A549 (cell line): ENCODE results near the gene KDM5C. TPM values are rescaled to one million over a fixed set of nuclear protein-coding genes. Genes with fewer than 3 reads are reported as not detected.
A peak's percentile ranks its signal among the peaks of the same experiment; 100 is the strongest.

Experiments
- ATAC-seq, 2 experiments: fragments of 200-7000 bp in 1 of 2; fragments of >200 bp in 1 of 2; cut with Nextera tagmentation in 1 of 2; cut with Tn5 transposase in 1 of 2; 3 replicates each; pipeline versions ENCODE4 v1.8.0 to v1.9.1; 2018 to 2020; ENCODE audit warnings: mild to moderate bottlenecking in 1 of 2, moderate library complexity in 1 of 2
- CTCF ChIA-PET: fragments of 300-600 bp; sonication (Branson Sonifier 250); formaldehyde crosslinking; extraction: SDS; loops from one replicate; lab custom pipeline; 2021; ENCODE audit warnings: antibody characterized with exemption, inconsistent platforms; lab: Yijun Ruan, JAX
- POLR2A ChIA-PET: fragments of 350-600 bp; formaldehyde crosslinking; extraction: SDS; loops from one replicate; lab custom pipeline; 2021; ENCODE audit warnings: antibody characterized with exemption, inconsistent platforms; lab: Yijun Ruan, JAX
- DNase-seq, 2 experiments: peaks; one replicate each; pipeline versions ENCODE4 v3.0.0 to v3.0.0-alpha.2; 2011 to 2016; ENCODE audit warnings: low read depth in 1 of 2, low spot score in 1 of 2
- FAIRE-seq: peaks from 2 replicates; lab custom pipeline; 2011; peaks lifted over from hg19 to GRCh38; lab: Jason Lieb, UNC
- H3K27ac ChIP-seq, 2 experiments: fragments of >200 bp; sonication (Bioruptor Twin); formaldehyde crosslinking; 3 replicates each; pipeline ENCODE4 v1.5.1; 2016 to 2017
- H3K4me1 ChIP-seq: fragments of >200 bp; sonication (Bioruptor Twin); formaldehyde crosslinking; 3 replicates; pipeline ENCODE4 v1.6.1; 2016
- H3K4me2 ChIP-seq: fragments of >200 bp; sonication (Bioruptor Twin); formaldehyde crosslinking; 3 replicates; pipeline ENCODE4 v1.6.1; 2016
- H3K4me3 ChIP-seq: fragments of >200 bp; sonication (Bioruptor Twin); formaldehyde crosslinking; 3 replicates; pipeline ENCODE4 v1.5.1; 2016
- H3K9me3 ChIP-seq: fragments of >200 bp; sonication (Bioruptor Twin); formaldehyde crosslinking; 3 replicates; pipeline ENCODE4 v1.6.1; 2016
- BHLHE40 ChIP-seq: IDR thresholded peaks from 2 replicates; pipeline ENCODE4 v1.6.1; 2012; ENCODE audit warnings: low read depth, low read length, inconsistent platforms
- EP300 ChIP-seq, 2 experiments: fragments of >200 bp; sonication (Bioruptor Twin); formaldehyde crosslinking; IDR thresholded peaks; 2 replicates in 1 of 2; 3 replicates in 1 of 2; pipeline ENCODE4 v1.6.1; 2016 to 2017
- FOSL2 ChIP-seq, 2 experiments: fragments of 450-650 bp in 1 of 2; fragments of >200 bp in 1 of 2; sonication (Bioruptor Twin) in 1 of 2; formaldehyde crosslinking; IDR thresholded peaks; 2 replicates each; pipeline versions ENCODE4 v1.5.0 to v1.6.1; 2016 to 2020; ENCODE audit warnings: mild to moderate bottlenecking in 1 of 2, moderate library complexity in 1 of 2
- GATA3 ChIP-seq: IDR thresholded peaks from 2 replicates; pipeline ENCODE4 v1.6.1; 2012; ENCODE audit warnings: borderline replicate concordance
- JUNB ChIP-seq: fragments of >200 bp; sonication (Bioruptor Twin); formaldehyde crosslinking; IDR thresholded peaks from 2 replicates; pipeline ENCODE4 v1.6.1; 2016
- KDM5A ChIP-seq: fragments of 200-600 bp; sonication (generic); IDR thresholded peaks from 2 replicates; pipeline ENCODE4 v1.6.1; 2016; ENCODE audit warnings: antibody characterized with exemption, mild to moderate bottlenecking
- NR3C1 ChIP-seq: fragments of >200 bp; sonication (Bioruptor Twin); formaldehyde crosslinking; IDR thresholded peaks from 3 replicates; pipeline ENCODE4 v1.6.1; 2017
- POLR2AphosphoS2 ChIP-seq: conservative IDR thresholded peaks from 2 replicates; pipeline ENCODE4 v1.6.1; 2012; ENCODE audit warnings: low read length, improper control_type of control experiment, inconsistent platforms
- RCOR1 ChIP-seq: fragments of 150-350 bp; IDR thresholded peaks from 2 replicates; pipeline ENCODE4 v1.6.1; 2014; ENCODE audit warnings: antibody characterized with exemption, low read length, low read depth
- RFX5 ChIP-seq: fragments of 450-650 bp; IDR thresholded peaks from 2 replicates; pipeline ENCODE4 v1.7.1; 2014; ENCODE audit warnings: antibody characterized with exemption, mild to moderate bottlenecking, moderate library complexity
- SREBF2 ChIP-seq: fragments of 450-650 bp; IDR thresholded peaks from 2 replicates; pipeline ENCODE4 v1.6.1; 2014; ENCODE audit warnings: mild to moderate bottlenecking, moderate library complexity
- TFCP2L1 ChIP-seq: fragments of 250-450 bp; sonication (Bioruptor Pico); IDR thresholded peaks from 2 replicates; pipeline ENCODE4 v1.5.0; 2021; ENCODE audit warnings: mild to moderate bottlenecking
- ZC3H11A ChIP-seq: fragments of 450-650 bp; IDR thresholded peaks from 2 replicates; pipeline ENCODE4 v1.6.1; 2014; ENCODE audit warnings: antibody characterized with exemption, mild to moderate bottlenecking
- ZFP36 ChIP-seq: fragments of 450-650 bp; IDR thresholded peaks from 2 replicates; pipeline ENCODE4 v1.6.1; 2014; ENCODE audit warnings: borderline replicate concordance; ENCODE audit not compliant: partially characterized antibody
- WGBS: methylation state at CpG from one replicate; pipeline ENCODE4 v1.1.6; 2017; ENCODE audit errors: missing lambda C conversion rate; 5-methylcytosine and 5-hydroxymethylcytosine counted together
- polyA plus RNA-seq, 4 experiments: library from polyadenylated mRNA; depleted of rRNA in 3 of 4; stranded (reverse); fragments of >200 nt; fragmentation: RNase III in 1 of 4; extraction: RNeasy Plus Mini Kit Qiagen cat#74134 plus additional on column Dnase treatment in 1 of 4; gene quantifications; 2 replicates in 3 of 4; 3 replicates in 1 of 4; pipeline ENCODE4 v1.2.3, GENCODE V29; 2011 to 2017
- TF ChIP-seq, protein P1 (sequence below): fragments of 250-450 bp; sonication (Bioruptor Pico); IDR thresholded peaks from 2 replicates; pipeline ENCODE4 v1.5.0; 2020; ENCODE audit warnings: low read depth, mild to moderate bottlenecking, moderate library complexity
- TF ChIP-seq, protein P2 (sequence below): fragments of 250-450 bp; sonication (Bioruptor Pico); IDR thresholded peaks from 2 replicates; pipeline ENCODE4 v1.5.0; 2021; ENCODE audit warnings: mild to moderate bottlenecking, moderate library complexity, borderline replicate concordance
- TF ChIP-seq, protein P3 (sequence below): IDR thresholded peaks from 2 replicates; pipeline ENCODE4 v1.6.1; 2012; ENCODE audit warnings: low read depth, borderline replicate concordance
- TF ChIP-seq, protein P4 (sequence below): fragments of >200 bp; sonication (Bioruptor Twin); formaldehyde crosslinking; IDR thresholded peaks from 3 replicates; pipeline ENCODE4 v1.6.1; 2016
- TF ChIP-seq, protein P5 (sequence below): fragments of 200-600 bp; sonication (generic); IDR thresholded peaks from 2 replicates; pipeline ENCODE4 v1.6.1; 2016; ENCODE audit warnings: antibody characterized with exemption, mild to moderate bottlenecking, moderate library complexity
- TF ChIP-seq, protein P6 (sequence below): IDR thresholded peaks from 2 replicates; pipeline ENCODE4 v1.6.1; 2012

Gene KDM5C
- polyA plus RNA-seq, 2 of the 4 experiments (the other 2 are of a cell fraction): 46.5 to 66.8 TPM

DNA sequence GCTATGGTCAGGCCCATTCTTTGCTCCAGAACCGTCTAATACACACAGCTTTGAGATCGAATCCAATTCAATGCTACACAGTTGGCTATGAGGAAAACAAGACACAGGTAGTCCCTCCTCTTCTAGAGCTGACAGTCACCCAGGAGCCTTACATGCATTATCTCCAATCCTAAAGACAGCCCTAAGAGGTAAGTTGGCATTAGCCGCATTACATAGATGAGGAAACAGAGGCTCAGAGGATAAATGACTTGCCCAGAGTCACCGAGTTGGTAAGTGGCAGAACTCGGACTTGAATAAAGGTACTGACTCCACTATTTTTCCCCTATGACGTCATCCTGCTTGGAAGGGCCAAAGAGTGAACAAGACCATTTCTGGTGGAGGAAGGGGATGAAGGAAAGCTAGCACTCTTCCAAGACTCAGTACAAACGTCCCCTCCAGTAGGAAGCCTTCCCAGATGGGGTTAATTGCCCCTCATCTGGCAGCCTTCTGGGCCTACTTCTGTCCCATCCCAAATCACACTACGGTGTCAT, 47.9 kb upstream of the KDM5C start:
- ATAC-seq (no peak), DNase-seq (no peak), FAIRE-seq (no peak)
- Histone ChIP-seq H3K9me3 (no peaks in the 10 kb centered on the region), H3K4me2 (no peak overlapping the region), H3K4me3 (no peak overlapping the region), H3K4me1 (peaks cover 32% of the 10 kb centered on the region), H3K27ac (no peak overlapping the region)
- POLR2A ChIA-PET: interaction anchor here (0.6 kb wide), 1 partner anchor 19 kb away, joined by 4 read pairs; no protein-coding TSS in a partner anchor
- TF ChIP-seq BHLHE40: no peak
- 73% methylated on average over 8 of the region's 8 CpGs for WGBS
- CTCF ChIA-PET: interaction anchor here (1.0 to 2.8 kb wide), 4 partner anchors 10 to 40 kb away, joined by 3 to 18 read pairs (median 4); no protein-coding TSS in a partner anchor

DNA sequence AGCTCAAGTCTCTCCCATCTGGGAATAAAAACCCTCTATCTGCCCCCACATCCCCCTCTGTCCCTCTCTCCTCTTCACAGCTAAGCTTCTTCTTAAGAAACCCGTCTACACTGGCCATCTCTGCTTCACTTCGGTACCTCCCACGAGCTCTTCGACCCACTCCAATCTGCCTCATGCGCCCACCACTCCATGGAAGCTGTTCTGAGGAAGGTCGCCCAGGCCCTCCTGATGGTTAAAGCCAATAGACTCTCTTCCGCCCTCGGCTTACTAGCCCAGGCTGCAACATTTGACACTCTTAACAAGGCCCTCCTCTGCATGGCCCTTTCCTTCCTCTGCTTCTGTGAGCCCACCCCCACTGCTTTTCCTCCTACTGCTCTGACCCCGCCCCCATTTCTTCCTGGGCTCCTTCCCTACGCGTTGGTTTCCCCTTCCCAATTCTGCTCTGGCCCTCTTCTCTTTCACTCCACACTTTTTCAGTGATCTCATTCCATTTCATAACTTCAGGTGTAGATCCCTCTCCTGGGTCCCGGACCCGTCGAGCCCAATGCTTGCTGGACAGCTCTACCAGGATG, 44.6 kb upstream of the KDM5C start:
- TF ChIP-seq FOSL2 (IDR thresholded peaks at IDR 0.05) (no peak), FOSL2 (CRISPR knock-in tag; IDR thresholded peaks at IDR 0.05) (no peak), POLR2AphosphoS2 (no peak), RFX5 (no peak), KDM5A (no peak), SREBF2 (no peak), ZC3H11A (no peak), RCOR1 (no peak), TFCP2L1 (CRISPR knock-in tag) (no peak), JUNB (no peak), EP300 (IDR thresholded peaks at IDR 0.05) (no peak), BHLHE40 (no peak), GATA3 (no peak), ZFP36 (no peak), NR3C1 (no peak)
- TF ChIP-seq, protein P1, sequence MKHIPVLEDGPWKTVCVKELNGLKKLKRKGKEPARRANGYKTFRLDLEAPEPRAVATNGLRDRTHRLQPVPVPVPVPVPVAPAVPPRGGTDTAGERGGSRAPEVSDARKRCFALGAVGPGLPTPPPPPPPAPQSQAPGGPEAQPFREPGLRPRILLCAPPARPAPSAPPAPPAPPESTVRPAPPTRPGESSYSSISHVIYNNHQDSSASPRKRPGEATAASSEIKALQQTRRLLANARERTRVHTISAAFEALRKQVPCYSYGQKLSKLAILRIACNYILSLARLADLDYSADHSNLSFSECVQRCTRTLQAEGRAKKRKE (CRISPR knock-in tag): no peak
- TF ChIP-seq, protein P2, sequence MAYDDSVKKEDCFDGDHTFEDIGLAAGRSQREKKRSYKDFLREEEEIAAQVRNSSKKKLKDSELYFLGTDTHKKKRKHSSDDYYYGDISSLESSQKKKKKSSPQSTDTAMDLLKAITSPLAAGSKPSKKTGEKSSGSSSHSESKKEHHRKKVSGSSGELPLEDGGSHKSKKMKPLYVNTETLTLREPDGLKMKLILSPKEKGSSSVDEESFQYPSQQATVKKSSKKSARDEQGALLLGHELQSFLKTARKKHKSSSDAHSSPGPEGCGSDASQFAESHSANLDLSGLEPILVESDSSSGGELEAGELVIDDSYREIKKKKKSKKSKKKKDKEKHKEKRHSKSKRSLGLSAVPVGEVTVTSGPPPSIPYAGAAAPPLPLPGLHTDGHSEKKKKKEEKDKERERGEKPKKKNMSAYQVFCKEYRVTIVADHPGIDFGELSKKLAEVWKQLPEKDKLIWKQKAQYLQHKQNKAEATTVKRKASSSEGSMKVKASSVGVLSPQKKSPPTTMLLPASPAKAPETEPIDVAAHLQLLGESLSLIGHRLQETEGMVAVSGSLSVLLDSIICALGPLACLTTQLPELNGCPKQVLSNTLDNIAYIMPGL: no peak
- TF ChIP-seq, protein P3, sequence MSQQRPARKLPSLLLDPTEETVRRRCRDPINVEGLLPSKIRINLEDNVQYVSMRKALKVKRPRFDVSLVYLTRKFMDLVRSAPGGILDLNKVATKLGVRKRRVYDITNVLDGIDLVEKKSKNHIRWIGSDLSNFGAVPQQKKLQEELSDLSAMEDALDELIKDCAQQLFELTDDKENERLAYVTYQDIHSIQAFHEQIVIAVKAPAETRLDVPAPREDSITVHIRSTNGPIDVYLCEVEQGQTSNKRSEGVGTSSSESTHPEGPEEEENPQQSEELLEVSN: no peak
- TF ChIP-seq, protein P4, sequence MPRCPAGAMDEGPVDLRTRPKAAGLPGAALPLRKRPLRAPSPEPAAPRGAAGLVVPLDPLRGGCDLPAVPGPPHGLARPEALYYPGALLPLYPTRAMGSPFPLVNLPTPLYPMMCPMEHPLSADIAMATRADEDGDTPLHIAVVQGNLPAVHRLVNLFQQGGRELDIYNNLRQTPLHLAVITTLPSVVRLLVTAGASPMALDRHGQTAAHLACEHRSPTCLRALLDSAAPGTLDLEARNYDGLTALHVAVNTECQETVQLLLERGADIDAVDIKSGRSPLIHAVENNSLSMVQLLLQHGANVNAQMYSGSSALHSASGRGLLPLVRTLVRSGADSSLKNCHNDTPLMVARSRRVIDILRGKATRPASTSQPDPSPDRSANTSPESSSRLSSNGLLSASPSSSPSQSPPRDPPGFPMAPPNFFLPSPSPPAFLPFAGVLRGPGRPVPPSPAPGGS: no peak
- TF ChIP-seq, protein P5, sequence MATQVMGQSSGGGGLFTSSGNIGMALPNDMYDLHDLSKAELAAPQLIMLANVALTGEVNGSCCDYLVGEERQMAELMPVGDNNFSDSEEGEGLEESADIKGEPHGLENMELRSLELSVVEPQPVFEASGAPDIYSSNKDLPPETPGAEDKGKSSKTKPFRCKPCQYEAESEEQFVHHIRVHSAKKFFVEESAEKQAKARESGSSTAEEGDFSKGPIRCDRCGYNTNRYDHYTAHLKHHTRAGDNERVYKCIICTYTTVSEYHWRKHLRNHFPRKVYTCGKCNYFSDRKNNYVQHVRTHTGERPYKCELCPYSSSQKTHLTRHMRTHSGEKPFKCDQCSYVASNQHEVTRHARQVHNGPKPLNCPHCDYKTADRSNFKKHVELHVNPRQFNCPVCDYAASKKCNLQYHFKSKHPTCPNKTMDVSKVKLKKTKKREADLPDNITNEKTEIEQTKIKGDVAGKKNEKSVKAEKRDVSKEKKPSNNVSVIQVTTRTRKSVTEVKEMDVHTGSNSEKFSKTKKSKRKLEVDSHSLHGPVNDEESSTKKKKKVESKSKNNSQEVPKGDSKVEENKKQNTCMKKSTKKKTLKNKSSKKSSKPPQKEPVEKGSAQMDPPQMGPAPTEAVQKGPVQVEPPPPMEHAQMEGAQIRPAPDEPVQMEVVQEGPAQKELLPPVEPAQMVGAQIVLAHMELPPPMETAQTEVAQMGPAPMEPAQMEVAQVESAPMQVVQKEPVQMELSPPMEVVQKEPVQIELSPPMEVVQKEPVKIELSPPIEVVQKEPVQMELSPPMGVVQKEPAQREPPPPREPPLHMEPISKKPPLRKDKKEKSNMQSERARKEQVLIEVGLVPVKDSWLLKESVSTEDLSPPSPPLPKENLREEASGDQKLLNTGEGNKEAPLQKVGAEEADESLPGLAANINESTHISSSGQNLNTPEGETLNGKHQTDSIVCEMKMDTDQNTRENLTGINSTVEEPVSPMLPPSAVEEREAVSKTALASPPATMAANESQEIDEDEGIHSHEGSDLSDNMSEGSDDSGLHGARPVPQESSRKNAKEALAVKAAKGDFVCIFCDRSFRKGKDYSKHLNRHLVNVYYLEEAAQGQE: no peak
- TF ChIP-seq, protein P6, sequence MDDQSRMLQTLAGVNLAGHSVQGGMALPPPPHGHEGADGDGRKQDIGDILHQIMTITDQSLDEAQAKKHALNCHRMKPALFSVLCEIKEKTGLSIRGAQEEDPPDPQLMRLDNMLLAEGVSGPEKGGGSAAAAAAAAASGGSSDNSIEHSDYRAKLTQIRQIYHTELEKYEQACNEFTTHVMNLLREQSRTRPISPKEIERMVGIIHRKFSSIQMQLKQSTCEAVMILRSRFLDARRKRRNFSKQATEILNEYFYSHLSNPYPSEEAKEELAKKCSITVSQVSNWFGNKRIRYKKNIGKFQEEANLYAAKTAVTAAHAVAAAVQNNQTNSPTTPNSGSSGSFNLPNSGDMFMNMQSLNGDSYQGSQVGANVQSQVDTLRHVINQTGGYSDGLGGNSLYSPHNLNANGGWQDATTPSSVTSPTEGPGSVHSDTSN: no peak
- POLR2A ChIA-PET: no interaction called here
- CTCF ChIA-PET: interaction anchor here (0.6 to 1.9 kb wide), 4 partner anchors 10 to 25 kb away, joined by 3 to 8 read pairs (median 4); no protein-coding TSS in a partner anchor
- ATAC-seq: no peak
- H3K4me3 ChIP-seq: no peak overlapping the region
- WGBS: 96% methylated on average over 14 of the region's 14 CpGs
- peak overlapping the region in 1 of 2 experiments; percentile 92; a peak in 1 of 6 replicates for H3K27ac ChIP-seq
- no peak overlapping the region for H3K4me2 ChIP-seq
- no peaks in the 10 kb centered on the region for H3K9me3 ChIP-seq
- peaks cover 51% of the 10 kb centered on the region for H3K4me1 ChIP-seq
- no peak for FAIRE-seq
- no peak for DNase-seq
